CD4-positive, CD25-positive, alpha-beta regulatory T cell (primary cell): ENCODE results near the gene TAS2R60. TPM values are rescaled to one million over a fixed set of nuclear protein-coding genes. Genes with fewer than 3 reads are reported as not detected.

Source experiments
- ATAC-seq, 2 donors: fragments of 150-1000 bp; cut with Tn5 transposase; one replicate each; pipeline ENCODE4 v1.10.0; 2021; ENCODE audit warnings: low read depth in 2 of 2, moderate number of reproducible peaks in 2 of 2, moderate library complexity in 1 of 2
- DNase-seq, 3 donors: peaks; one replicate each; pipeline versions ENCODE4 v3.0.0 to v3.0.0-alpha.2; 2012 to 2022; ENCODE audit warnings: mixed read lengths in 1 of 3
- H3K27ac ChIP-seq: one replicate; pipeline ENCODE4 v1.7.0; 2013; ENCODE audit warnings: mild to moderate bottlenecking, low read length; ENCODE audit not compliant: insufficient read depth, poor library complexity, severe bottlenecking
- H3K27me3 ChIP-seq: one replicate; pipeline ENCODE4 v1.7.0; 2013; ENCODE audit warnings: low read length; ENCODE audit not compliant: control insufficient read depth, insufficient read depth
- H3K36me3 ChIP-seq: one replicate; pipeline ENCODE4 v1.7.0; 2013; ENCODE audit warnings: mild to moderate bottlenecking, low read length, moderate library complexity; ENCODE audit not compliant: control insufficient read depth, insufficient read depth
- H3K4me1 ChIP-seq: 2 replicates; pipeline ENCODE4 v1.7.0; 2013; ENCODE audit warnings: mild to moderate bottlenecking, low read length; ENCODE audit not compliant: insufficient read depth, control insufficient read depth, poor library complexity, severe bottlenecking
- H3K4me3 ChIP-seq: one replicate; pipeline ENCODE4 v1.7.0; 2013; ENCODE audit warnings: low read depth, mild to moderate bottlenecking, low read length, moderate library complexity
- H3K9me3 ChIP-seq, 2 experiments: 1 replicate in 1 of 2; 2 replicates in 1 of 2; pipeline ENCODE4 v1.7.0; 2013; ENCODE audit warnings: low read length in 2 of 2, mild to moderate bottlenecking in 1 of 2, moderate library complexity in 1 of 2; ENCODE audit not compliant: control insufficient read depth in 2 of 2
- H3K27ac Mint-ChIP-seq, 3 donors: one replicate each; pipeline ENCODE4 v1.8.0; 2020 to 2022; ENCODE audit warnings: mild to moderate bottlenecking in 3 of 3, mixed read lengths in 3 of 3, moderate library complexity in 2 of 3
- H3K27me3 Mint-ChIP-seq: one replicate; pipeline ENCODE4 v1.8.0; 2022; ENCODE audit warnings: mild to moderate bottlenecking, mixed read lengths
- H3K36me3 Mint-ChIP-seq: one replicate; pipeline ENCODE4 v1.8.0; 2020; ENCODE audit warnings: mixed read lengths
- H3K4me1 Mint-ChIP-seq, 4 donors: one replicate each; pipeline ENCODE4 v1.8.0; 2020 to 2022; ENCODE audit warnings: mixed read lengths in 4 of 4, mild to moderate bottlenecking in 1 of 4
- H3K4me3 Mint-ChIP-seq, 4 donors: one replicate each; pipeline ENCODE4 v1.8.0; 2020 to 2022; ENCODE audit warnings: mild to moderate bottlenecking in 4 of 4, mixed read lengths in 4 of 4, moderate library complexity in 3 of 4
- H3K9me3 Mint-ChIP-seq, 7 donors: one replicate each; pipeline ENCODE4 v1.8.0; 2020 to 2022; ENCODE audit warnings: mixed read lengths in 7 of 7, mild to moderate bottlenecking in 3 of 7, moderate library complexity in 2 of 7
- polyA plus RNA-seq, 4 donors: library from polyadenylated mRNA; unstranded; fragments of 300-500 nt; fragmentation: Illumina TruSeq; gene quantifications; one replicate each; pipeline ENCODE4 v1.2.3, GENCODE V29; 2021
- total RNA-seq: library from RNA; stranded (reverse); gene quantifications from one replicate; pipeline ENCODE4 v1.2.3, GENCODE V29; 2022

The TAS2R60 gene
- total and polyA plus RNA-seq, 5 donors from 2014 or later, result 0.19 to 0.42 (median 0.20) TPM; not detected in 2

DNA sequence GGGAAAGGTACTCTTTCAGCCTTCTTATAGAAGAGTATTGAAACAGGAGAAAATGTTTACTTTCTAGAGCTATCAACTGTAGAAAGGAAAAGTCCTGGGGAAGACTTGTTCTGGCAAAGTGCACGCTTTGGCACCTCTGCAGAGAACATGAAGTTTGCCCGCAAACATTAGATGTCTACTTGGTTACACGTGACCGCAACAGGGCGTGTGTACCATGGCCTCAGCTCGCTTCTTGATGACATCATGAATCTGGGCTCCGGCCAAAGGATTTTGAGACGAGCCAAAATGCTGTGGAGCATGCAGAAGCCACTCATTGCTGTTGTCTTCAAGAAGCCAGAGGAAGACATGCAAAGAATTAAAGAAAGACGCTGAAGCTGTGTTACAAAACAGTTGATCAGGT, 8.6 kb upstream of the TAS2R60 start:
- no peak overlapping the region for H3K27ac Mint-ChIP-seq
- no peak for ATAC-seq
- peaks cover 8% of the 10 kb centered on the region for H3K36me3 Mint-ChIP-seq
- H3K27me3 Mint-ChIP-seq, result peaks cover 46% of the 10 kb centered on the region
- H3K27me3 ChIP-seq, result peaks cover 1% of the 10 kb centered on the region
- H3K4me3 Mint-ChIP-seq, result no peak overlapping the region
- no peak overlapping the region for H3K4me3 ChIP-seq
- H3K27ac ChIP-seq, result no peak overlapping the region
- no peaks in the 10 kb centered on the region for H3K9me3 ChIP-seq
- no peaks in the 10 kb centered on the region for H3K9me3 Mint-ChIP-seq
- peaks cover 4 to 26% (median 12%) of the 10 kb centered on the region in 4 donors for H3K4me1 Mint-ChIP-seq
- no peaks in the 10 kb centered on the region for H3K4me1 ChIP-seq
- H3K36me3 ChIP-seq, result no peaks in the 10 kb centered on the region
- DNase-seq, result no peak

DNA sequence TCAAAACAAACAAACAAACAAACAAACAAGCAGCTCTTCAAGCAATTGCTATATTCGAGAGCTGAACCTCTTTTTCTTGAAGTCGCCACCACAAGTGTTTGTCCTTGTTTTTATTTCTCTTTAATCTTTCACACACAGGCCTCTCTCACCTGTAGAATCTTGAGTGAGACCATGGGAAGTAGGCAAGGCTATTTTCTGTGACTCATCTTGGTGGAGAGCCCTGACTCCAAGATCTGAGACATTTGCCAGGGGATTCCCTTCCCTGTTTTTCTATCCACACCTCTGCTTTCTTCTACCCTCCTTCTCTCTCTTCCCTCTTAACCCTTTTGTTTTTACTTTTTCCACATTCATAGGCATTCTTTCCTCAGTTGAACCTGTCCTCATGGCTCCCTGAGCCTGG, 8.0 kb upstream of the TAS2R60 start:
- H3K36me3 Mint-ChIP-seq, result peaks cover 11% of the 10 kb centered on the region

DNA sequence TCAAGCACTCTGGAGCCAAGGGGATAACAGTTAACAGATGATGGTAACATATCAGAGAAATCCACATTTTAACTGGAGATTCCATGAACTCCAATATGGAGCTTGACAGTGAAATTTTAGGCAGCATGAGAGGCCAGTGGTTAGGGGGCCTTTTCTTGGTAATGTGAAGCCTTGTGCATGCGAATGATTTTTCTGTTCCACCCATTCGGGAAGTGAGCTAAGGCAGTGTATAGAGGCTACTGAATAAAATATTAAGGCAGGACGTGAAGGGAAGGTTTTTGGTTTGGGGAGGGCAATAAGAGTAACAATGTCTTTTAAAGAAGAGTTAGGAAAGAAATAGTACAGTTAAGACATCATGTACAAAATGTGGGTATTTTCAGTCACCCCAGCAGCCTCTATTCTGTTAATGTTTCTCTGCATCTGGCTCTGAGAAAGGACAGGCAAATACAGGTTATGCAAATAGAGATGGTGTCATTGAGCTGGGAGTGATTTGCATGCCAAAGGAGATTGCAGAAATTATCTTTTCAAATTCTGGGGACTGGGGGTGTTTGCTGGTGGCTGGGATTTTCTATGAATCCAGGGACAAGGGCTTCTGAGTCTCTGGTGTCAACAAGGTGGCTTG, 6.8 kb upstream of the TAS2R60 start:
- no peak overlapping the region for H3K27ac ChIP-seq
- H3K36me3 Mint-ChIP-seq, result peaks cover 11% of the 10 kb centered on the region
- peaks cover 37% of the 10 kb centered on the region for H3K27me3 Mint-ChIP-seq
- no peak for ATAC-seq
- no peaks in the 10 kb centered on the region for H3K36me3 ChIP-seq
- no peaks in the 10 kb centered on the region for H3K4me1 ChIP-seq
- no peak overlapping the region for H3K27ac Mint-ChIP-seq
- H3K4me3 Mint-ChIP-seq, result no peak overlapping the region
- no peak overlapping the region for H3K4me3 ChIP-seq
- H3K4me1 Mint-ChIP-seq, result peaks cover 4 to 26% (median 13%) of the 10 kb centered on the region in 4 donors
- peaks cover 1% of the 10 kb centered on the region for H3K27me3 ChIP-seq
- no peaks in the 10 kb centered on the region for H3K9me3 Mint-ChIP-seq
- H3K9me3 ChIP-seq, result no peaks in the 10 kb centered on the region
- no peak for DNase-seq

More for the DNA sequence above, 8.0 kb upstream of the TAS2R60 start:
- ATAC-seq (no peak), DNase-seq (no peak)
- no peak overlapping the region for H3K4me3 ChIP-seq
- Mint-ChIP-seq H3K4me3 (no peak overlapping the region), H3K9me3 (no peaks in the 10 kb centered on the region), H3K27ac (no peak overlapping the region), H3K27me3 (peaks cover 48% of the 10 kb centered on the region), H3K4me1 (peaks cover 4 to 26% (median 13%) of the 10 kb centered on the region in 4 donors)
- H3K27ac ChIP-seq, result no peak overlapping the region
- H3K27me3 ChIP-seq, result peaks cover 1% of the 10 kb centered on the region
- H3K9me3 ChIP-seq, result no peaks in the 10 kb centered on the region
- H3K36me3 ChIP-seq, result no peaks in the 10 kb centered on the region
- H3K4me1 ChIP-seq, result no peaks in the 10 kb centered on the region

DNA sequence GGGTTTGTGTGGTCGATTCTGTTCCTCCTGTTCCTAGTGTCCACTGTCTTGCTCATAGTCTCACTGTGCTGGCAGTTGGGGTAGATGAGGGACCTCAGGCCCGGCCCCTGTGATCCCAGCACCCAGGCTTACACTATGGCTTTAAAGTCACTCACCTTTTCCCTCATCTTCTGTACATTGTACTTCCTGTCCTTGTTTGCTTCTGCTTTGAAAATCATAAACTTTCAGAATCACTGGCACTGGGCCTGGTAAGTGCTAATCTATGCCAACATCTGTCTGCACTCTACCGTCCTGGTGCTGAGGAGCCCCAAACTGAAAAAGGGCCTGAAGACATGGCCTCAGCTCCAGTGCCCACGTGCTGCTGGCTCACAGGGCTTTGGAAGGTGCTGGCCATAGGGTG, 5.7 kb upstream of the TAS2R60 start:
- ATAC-seq, result peak in 1 of 2 donors; percentile 34
- H3K4me3 Mint-ChIP-seq, result no peak overlapping the region
- no peaks in the 10 kb centered on the region for H3K9me3 Mint-ChIP-seq
- Histone ChIP-seq H3K4me1 (no peaks in the 10 kb centered on the region), H3K4me3 (no peak overlapping the region), H3K9me3 (no peaks in the 10 kb centered on the region), H3K36me3 (no peaks in the 10 kb centered on the region), H3K27ac (no peak overlapping the region), H3K27me3 (no peaks in the 10 kb centered on the region)
- H3K36me3 Mint-ChIP-seq, result peaks cover 15% of the 10 kb centered on the region
- no peak overlapping the region for H3K27ac Mint-ChIP-seq
- peaks cover 4 to 26% (median 13%) of the 10 kb centered on the region in 4 donors for H3K4me1 Mint-ChIP-seq
- peak in 1 of 3 donors; percentile 50 for DNase-seq
- peaks cover 28% of the 10 kb centered on the region for H3K27me3 Mint-ChIP-seq

DNA sequence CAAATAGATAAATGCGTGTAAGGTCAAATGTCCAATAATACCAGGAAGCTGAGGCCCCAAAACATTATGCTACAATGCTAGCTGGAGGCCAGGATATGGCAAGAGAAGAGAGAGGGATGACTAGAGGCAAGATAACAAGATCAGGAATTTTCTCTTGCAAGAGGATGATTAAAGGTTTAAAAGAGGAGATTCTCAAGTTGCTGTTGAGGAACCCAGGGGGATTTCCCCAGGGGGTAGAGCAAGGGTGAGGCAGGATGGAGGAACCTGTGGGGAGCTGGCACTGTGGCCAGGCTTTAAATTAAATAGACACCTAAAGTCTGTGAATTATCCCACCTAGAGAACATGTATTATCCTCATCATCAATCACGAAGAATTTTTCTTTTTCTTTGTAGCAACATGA, 3.4 kb upstream of the TAS2R60 start:
- ATAC-seq (no peak), DNase-seq (no peak)
- Mint-ChIP-seq H3K27ac (no peak overlapping the region), H3K36me3 (peaks cover 15% of the 10 kb centered on the region), H3K27me3 (peaks cover 11% of the 10 kb centered on the region), H3K9me3 (no peaks in the 10 kb centered on the region), H3K4me3 (no peak overlapping the region), H3K4me1 (peaks cover 4 to 26% (median 13%) of the 10 kb centered on the region in 4 donors)
- no peaks in the 10 kb centered on the region for H3K9me3 ChIP-seq
- H3K4me1 ChIP-seq, result no peaks in the 10 kb centered on the region
- no peaks in the 10 kb centered on the region for H3K27me3 ChIP-seq
- H3K36me3 ChIP-seq, result no peaks in the 10 kb centered on the region
- no peak overlapping the region for H3K27ac ChIP-seq
- no peak overlapping the region for H3K4me3 ChIP-seq

DNA sequence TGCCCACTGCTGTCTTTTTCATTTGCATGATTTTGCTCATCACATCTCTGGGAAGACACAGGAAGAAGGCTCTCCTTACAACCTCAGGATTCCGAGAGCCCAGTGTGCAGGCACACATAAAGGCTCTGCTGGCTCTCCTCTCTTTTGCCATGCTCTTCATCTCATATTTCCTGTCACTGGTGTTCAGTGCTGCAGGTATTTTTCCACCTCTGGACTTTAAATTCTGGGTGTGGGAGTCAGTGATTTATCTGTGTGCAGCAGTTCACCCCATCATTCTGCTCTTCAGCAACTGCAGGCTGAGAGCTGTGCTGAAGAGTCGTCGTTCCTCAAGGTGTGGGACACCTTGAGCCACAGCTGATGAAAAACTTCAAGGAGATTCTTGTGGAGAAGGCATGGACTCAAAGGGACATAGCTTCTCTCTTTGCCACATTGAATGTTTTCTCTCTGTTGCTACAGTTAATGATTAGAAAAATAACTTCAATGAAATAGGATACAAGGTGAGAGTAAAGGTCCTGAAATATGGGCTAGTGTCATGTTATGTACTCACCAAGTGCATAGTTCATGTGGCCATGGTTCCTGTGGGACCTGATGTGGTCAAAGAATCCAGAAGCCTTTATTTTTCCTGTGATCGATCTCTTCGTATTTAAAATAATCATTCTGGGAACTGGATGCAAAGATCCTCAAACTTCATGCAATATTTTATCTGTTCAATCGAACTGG, 970 bp downstream of the TAS2R60 start:
- no peaks in the 10 kb centered on the region for H3K4me1 ChIP-seq
- no peaks in the 10 kb centered on the region for H3K9me3 Mint-ChIP-seq
- no peak for DNase-seq
- H3K36me3 ChIP-seq, result no peaks in the 10 kb centered on the region
- H3K36me3 Mint-ChIP-seq, result peaks cover 8% of the 10 kb centered on the region
- peaks cover 7% of the 10 kb centered on the region for H3K27me3 Mint-ChIP-seq
- H3K4me3 Mint-ChIP-seq, result no peak overlapping the region
- H3K27ac ChIP-seq, result no peak overlapping the region
- no peaks in the 10 kb centered on the region for H3K9me3 ChIP-seq
- no peak for ATAC-seq
- H3K27ac Mint-ChIP-seq, result no peak overlapping the region
- H3K27me3 ChIP-seq, result no peaks in the 10 kb centered on the region
- H3K4me3 ChIP-seq, result no peak overlapping the region
- peaks cover 0 to 4% (median 2%) of the 10 kb centered on the region in 4 donors for H3K4me1 Mint-ChIP-seq

DNA sequence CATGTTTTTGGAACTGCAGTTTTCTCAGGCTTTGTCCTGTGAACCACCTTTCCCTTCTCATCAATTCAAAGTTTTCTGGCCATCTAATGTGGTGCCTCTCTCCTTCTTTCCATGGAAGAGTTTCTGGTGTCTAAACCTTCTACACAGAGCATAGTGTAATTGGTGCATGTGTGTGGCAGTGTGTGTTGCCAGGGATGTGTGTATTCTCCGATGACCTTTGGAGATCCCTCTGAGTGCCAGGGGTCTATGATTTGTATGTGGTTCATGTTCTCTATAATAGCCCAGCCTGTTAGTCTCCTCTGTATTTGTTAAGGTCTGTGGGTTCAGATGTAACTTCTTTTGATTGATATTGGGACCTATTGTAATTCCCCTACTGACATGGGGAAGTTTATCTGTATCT, 1.5 kb downstream of the TAS2R60 start:
- Histone ChIP-seq H3K9me3 (no peaks in the 10 kb centered on the region), H3K27ac (no peak overlapping the region), H3K4me3 (no peak overlapping the region), H3K36me3 (no peaks in the 10 kb centered on the region), H3K4me1 (no peaks in the 10 kb centered on the region), H3K27me3 (no peaks in the 10 kb centered on the region)
- peaks cover 4% of the 10 kb centered on the region for H3K27me3 Mint-ChIP-seq
- no peak overlapping the region for H3K27ac Mint-ChIP-seq
- H3K36me3 Mint-ChIP-seq, result peaks cover 6% of the 10 kb centered on the region
- peaks cover 0 to 1% (median under 1%) of the 10 kb centered on the region in 4 donors for H3K4me1 Mint-ChIP-seq
- DNase-seq (no peak), ATAC-seq (no peak)
- no peaks in the 10 kb centered on the region for H3K9me3 Mint-ChIP-seq
- H3K4me3 Mint-ChIP-seq, result no peak overlapping the region

DNA sequence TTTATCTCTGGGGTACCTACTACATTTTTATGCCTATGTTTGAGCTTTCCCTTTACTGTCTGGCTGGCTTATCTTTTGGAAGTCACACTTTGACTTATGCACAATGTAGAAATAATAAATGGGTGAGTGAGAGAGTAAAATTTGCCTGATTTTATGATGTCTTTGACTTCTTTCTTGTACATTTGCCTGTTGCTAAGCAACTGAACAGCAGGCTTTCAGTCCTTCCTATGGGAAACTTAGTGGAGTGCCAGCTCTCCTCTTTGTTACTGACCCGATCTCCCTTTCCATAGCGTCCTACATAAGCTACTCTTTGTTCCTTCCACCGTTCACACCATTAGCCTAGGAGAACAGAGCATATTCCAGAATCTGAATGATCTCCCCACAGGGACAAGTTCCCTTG, 4.2 kb downstream of the TAS2R60 start:
- Mint-ChIP-seq H3K36me3 (peaks cover 4% of the 10 kb centered on the region), H3K27ac (no peak overlapping the region), H3K4me3 (no peak overlapping the region), H3K4me1 (peaks cover 0 to under 1% (median 0%) of the 10 kb centered on the region in 4 donors), H3K9me3 (no peaks in the 10 kb centered on the region), H3K27me3 (no peaks in the 10 kb centered on the region)
- Histone ChIP-seq H3K4me3 (no peak overlapping the region), H3K9me3 (no peaks in the 10 kb centered on the region), H3K27me3 (peaks cover 8% of the 10 kb centered on the region), H3K27ac (no peak overlapping the region), H3K36me3 (no peaks in the 10 kb centered on the region), H3K4me1 (no peaks in the 10 kb centered on the region)
- DNase-seq, result no peak
- ATAC-seq, result no peak
